ENCODE measurements around the gene SENP1.

DNA sequence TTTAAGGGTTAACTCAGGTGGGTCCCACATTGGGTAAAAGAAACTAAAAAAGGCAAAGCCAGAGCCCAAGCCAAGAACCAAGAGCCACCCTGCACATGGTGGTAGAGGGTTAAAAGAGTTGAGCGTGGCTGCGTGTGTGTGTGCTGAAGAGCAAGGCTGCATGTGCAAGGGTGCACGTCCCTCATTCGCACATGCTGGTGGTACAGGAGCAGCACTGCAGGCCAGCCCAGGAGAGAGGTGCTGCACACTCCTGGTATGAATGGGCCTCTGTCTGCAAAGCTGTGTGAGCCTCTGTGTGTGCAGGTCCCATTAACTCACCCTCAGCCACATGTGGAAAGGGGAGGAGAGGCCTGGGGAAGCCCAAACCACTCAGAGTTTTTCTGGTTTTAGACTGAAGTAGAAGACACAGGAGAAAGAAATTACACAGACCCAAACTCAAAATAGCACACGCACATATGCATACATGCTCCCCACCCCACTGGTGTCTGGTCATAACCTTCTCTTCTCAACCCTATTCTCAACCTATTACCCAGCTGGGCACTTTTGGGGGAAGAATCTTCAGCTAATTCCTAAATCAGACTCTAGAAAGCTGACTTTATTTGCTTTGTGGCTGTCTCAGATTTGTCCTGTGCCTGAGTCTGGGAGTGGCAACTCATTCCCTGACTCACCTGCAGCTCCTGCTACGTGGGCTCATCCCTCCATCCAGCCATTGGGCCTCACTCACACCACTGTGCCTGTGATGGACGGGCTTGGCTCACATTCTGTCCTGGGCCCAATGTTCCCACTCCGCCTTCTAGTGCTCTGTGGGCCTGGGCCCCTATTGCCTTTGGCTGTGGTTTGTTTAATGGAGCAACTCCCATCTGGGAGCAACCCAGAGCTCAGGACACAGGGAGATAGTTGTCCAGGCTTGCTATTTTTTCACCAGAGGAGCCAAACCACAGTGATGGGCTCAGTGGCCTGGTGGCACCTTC, 70.8 kb downstream of the SENP1 start:
- TF ChIP-seq POLR2A (IDR thresholded peaks at IDR 0.05; ENCODE audit: low read length) (no peak), RNF2 (IDR thresholded peaks at IDR 0.05; ENCODE audit: borderline replicate concordance, low read depth) (no peak), CEBPB (IDR thresholded peaks at IDR 0.05) (no peak), MAFK (IDR thresholded peaks at IDR 0.05; ENCODE audit: partially characterized antibody) (no peak), JUN (IDR thresholded peaks at IDR 0.05) (no peak), CTCF (IDR thresholded peaks at IDR 0.05) (no peak), ELK1 (IDR thresholded peaks at IDR 0.05; ENCODE audit: low read depth, low read length) (no peak)

All from A549 (cell line).